GM21737 (cell line): ENCODE results near the gene SCYGR6.

ENCODE experiments used
- ATAC-seq: cut with Tn5 transposase; IDR thresholded peaks from one replicate; pipeline ENCODE4 v1.9.1; 2021; ENCODE audit warnings: mild to moderate bottlenecking, moderate library complexity; ENCODE audit not compliant: unreplicated experiment

SCYGR6 gene

DNA sequence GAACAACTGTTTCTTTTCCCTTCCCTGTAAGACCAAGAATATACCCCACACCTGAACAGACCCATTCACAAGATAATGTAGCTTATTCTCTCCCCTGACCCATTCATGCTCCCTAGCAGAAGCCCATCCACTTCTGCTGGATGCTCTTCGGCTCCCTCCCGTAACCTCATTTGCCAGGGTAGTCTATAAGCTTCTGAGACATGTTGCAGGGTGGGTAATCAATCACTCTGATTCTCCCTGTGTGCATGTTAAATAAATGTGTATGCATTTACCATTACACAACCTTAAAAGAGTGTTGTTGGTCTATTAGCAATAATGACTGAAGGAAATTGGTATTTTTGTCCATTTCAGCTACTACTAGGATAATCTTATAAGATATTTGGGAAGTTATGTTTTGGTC, 8.1 kb downstream of the SCYGR6 start:
- no peak for ATAC-seq

- ATAC-seq = no peak
These were observed 11.3 kb downstream of the SCYGR6 start for GRCh38 chr2:227713291-227713690.

GRCh38 chr2:227710986-227711385, 13.6 kb downstream of the SCYGR6 start:
- no peak for ATAC-seq

GRCh38 chr2:227707390-227707789, 17.2 kb downstream of the SCYGR6 start:
- no peak for ATAC-seq

GRCh38 chr2:227706859-227707258, 17.7 kb downstream of the SCYGR6 start:
- ATAC-seq = no peak

DNA sequence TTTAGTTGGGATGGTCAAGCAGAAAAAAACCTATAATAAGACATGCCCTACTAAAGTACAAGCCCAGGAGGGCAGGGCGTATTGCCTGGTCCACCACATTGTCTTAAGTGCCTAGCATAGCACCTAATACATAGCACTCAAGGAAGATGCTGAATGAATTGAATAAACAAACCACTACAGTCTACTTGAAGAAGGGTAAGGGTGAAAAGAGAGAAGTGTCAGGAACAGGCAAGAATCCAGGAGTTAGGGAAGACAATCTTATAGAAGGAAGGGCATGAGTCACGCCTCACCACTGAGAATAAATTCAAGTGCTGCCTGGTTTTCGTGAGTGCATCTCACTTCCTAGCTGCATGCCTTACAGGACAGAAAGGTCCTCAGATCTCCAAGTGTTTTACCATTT, 20.6 kb downstream of the SCYGR6 start:
- ATAC-seq = no peak

- ATAC-seq = no peak
These were observed 21.3 kb downstream of the SCYGR6 start for GRCh38 chr2:227703280-227703732.

DNA sequence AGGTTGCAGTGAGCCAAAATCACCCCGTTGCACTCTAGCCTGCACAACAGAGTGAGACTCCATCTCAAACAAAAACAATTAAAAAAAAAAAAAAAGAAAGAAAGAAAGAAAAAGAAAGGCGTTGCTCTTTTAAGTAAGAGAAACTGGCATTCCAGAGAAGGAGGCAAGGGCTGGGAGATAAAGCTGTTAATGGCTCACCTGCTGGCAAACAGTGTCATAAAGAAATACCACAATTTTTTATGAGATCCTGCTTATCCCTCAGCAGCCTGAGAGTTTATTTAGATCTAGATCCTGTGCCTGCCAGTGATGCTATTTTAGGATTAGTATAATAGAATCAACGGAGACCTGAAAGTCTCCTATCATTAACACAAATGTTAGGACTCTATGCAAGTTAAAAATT, 23.0 kb downstream of the SCYGR6 start:
- no peak for ATAC-seq

GRCh38 chr2:227696990-227697679, 27.4 kb downstream of the SCYGR6 start:
- no peak for ATAC-seq

- ATAC-seq = no peak
These were observed 37.4 kb downstream of the SCYGR6 start for GRCh38 chr2:227687189-227687588.

GRCh38 chr2:227684258-227684657, 40.3 kb downstream of the SCYGR6 start:
- ATAC-seq = no peak

DNA sequence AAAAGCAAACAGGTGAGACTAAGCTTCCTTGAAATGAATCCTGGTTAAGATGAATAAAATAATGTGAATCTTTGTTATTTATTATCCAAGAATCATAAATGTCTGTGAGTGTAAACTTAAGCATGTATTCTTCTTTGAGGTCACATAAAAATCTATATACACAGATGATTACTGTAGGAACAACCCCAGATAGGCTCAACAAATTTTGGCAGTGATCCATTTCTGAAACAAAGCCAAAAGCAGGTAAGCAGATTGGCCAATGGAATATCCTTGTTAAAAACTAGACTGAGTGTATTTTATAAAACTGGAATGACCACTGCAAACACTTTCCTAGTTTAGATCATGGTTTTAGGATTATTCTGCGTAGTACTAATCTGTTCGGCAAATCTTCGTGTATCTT, 46.6 kb downstream of the SCYGR6 start:
- ATAC-seq = no peak

GRCh38 chr2:227674485-227674884, 50.1 kb downstream of the SCYGR6 start:
- no peak for ATAC-seq
